Esophagus squamous epithelium (tissue), 4 donors: ENCODE data around the gene GNG12.
A peak's percentile ranks its signal among the peaks of the same experiment; 100 is the strongest.

ENCODE experiments used
- POLR2A ChIP-seq, 4 donors: fragments of 450-650 bp; IDR thresholded peaks; one replicate each; pipeline ENCODE4 v1.6.1; 2017; ENCODE audit warnings: antibody characterized with exemption in 4 of 4, mild to moderate bottlenecking in 4 of 4, moderate library complexity in 3 of 4
- TF ChIP-seq, protein P1 (sequence below), 6 experiments: fragments of 450-650 bp in 4 of 6; fragments of 200-600 bp in 2 of 6; sonication (generic) in 2 of 6; IDR thresholded peaks; one replicate each; pipeline ENCODE4 v1.5.1; 2016 to 2019; ENCODE audit warnings: antibody characterized with exemption in 6 of 6, mild to moderate bottlenecking in 4 of 6, moderate library complexity in 4 of 6

DNA sequence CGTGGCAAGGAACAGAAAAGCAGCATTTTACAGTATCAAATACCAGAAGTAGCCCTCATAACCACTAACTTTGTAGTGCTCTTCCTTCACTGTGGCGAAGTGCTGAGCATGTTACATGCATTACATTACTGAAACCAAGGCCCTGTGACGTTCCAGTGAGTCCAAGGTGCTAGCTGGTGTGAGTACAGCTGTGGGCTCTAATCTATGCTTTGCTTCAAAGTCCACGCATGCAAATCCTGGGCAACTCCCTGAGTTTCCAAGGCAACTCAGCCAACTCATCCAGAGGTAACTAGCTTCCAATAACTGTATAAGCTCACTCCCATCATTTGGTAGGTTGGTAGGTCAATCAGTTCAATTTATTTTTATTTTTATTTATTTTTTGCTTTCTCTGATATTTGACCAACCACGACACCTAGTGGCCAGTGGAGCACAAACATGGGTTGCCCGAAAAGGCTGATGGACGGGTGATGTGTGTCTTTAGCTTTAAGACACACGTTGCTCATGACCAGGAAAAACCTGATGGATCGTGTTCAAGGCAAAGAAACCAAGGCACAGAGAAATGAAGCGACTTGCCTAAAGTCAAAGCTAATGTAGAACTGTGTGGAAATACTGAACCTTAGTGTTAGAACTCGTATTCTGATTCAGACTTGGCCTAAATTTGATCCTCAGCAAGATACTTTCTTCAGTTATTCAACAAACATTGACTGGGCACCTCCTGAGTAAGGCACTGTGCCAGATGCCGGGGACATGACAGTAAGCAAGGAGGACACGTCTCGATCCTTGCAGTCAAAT, 73.0 kb downstream of the GNG12 start:
- TF ChIP-seq, protein P1, sequence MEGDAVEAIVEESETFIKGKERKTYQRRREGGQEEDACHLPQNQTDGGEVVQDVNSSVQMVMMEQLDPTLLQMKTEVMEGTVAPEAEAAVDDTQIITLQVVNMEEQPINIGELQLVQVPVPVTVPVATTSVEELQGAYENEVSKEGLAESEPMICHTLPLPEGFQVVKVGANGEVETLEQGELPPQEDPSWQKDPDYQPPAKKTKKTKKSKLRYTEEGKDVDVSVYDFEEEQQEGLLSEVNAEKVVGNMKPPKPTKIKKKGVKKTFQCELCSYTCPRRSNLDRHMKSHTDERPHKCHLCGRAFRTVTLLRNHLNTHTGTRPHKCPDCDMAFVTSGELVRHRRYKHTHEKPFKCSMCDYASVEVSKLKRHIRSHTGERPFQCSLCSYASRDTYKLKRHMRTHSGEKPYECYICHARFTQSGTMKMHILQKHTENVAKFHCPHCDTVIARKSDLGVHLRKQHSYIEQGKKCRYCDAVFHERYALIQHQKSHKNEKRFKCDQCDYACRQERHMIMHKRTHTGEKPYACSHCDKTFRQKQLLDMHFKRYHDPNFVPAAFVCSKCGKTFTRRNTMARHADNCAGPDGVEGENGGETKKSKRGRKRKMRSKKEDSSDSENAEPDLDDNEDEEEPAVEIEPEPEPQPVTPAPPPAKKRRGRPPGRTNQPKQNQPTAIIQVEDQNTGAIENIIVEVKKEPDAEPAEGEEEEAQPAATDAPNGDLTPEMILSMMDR (IDR thresholded peaks at IDR 0.05): peak; percentile 77 to 94 (median 88)
- TF ChIP-seq POLR2A (IDR thresholded peaks at IDR 0.05): no peak
